ENCODE measurements around the gene NLRC5.
A peak's percentile ranks its signal among the peaks of the same experiment; 100 is the strongest.

Gene NLRC5, protein sequence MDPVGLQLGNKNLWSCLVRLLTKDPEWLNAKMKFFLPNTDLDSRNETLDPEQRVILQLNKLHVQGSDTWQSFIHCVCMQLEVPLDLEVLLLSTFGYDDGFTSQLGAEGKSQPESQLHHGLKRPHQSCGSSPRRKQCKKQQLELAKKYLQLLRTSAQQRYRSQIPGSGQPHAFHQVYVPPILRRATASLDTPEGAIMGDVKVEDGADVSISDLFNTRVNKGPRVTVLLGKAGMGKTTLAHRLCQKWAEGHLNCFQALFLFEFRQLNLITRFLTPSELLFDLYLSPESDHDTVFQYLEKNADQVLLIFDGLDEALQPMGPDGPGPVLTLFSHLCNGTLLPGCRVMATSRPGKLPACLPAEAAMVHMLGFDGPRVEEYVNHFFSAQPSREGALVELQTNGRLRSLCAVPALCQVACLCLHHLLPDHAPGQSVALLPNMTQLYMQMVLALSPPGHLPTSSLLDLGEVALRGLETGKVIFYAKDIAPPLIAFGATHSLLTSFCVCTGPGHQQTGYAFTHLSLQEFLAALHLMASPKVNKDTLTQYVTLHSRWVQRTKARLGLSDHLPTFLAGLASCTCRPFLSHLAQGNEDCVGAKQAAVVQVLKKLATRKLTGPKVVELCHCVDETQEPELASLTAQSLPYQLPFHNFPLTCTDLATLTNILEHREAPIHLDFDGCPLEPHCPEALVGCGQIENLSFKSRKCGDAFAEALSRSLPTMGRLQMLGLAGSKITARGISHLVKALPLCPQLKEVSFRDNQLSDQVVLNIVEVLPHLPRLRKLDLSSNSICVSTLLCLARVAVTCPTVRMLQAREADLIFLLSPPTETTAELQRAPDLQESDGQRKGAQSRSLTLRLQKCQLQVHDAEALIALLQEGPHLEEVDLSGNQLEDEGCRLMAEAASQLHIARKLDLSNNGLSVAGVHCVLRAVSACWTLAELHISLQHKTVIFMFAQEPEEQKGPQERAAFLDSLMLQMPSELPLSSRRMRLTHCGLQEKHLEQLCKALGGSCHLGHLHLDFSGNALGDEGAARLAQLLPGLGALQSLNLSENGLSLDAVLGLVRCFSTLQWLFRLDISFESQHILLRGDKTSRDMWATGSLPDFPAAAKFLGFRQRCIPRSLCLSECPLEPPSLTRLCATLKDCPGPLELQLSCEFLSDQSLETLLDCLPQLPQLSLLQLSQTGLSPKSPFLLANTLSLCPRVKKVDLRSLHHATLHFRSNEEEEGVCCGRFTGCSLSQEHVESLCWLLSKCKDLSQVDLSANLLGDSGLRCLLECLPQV (N-terminal part only)

DNA sequence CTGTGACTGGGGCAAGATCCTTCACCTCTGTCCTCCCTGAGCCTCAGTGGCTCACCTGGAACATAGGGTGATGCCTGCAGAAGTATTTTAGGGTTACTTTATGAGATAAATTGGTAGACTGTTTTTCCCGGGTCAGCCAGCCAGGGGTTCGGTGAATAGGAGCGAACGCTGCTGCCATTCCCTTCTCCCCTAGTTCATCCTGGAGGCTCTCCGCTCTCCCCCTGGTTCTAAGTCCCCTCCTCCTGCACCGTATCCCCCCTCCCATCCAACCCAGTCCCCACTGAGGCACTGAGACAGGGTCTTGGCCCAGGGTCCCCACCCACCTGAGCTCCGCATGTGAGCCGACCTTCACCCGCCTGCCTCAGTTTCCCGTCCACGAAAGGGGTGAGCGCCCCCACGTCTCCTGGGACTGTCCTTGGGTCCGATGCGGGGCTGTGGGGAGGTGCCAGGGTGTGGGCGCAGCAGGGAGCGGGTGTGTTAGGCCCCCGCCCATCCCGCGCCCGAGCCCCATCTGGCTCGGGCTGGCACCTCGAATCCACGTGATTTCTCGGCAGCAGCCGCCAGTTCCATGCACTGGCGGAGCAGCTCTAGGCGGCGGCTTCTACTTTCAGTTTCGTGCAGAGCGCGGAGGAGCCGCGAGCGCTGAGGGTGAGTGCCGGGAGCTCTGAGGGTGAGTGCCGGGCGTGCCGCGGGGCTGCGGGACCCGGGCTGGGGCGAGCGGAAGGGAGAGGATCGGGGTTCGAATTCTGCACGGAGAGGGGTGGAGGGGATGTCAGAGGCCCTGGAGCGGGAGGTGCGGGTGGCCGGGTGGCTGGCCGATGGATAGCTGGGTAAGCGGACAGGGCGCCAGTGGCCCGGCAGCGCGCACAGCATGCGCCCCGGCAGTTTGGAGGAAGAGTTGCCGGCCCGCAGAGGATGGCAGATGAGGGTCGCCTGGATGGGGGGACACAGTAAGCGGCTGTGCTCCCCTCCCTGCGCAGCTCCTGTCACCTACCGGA is at the start of gene NLRC5:
Gene NLRC5, plus strand, starts transcription at position 610 of the 998 bp plus-strand sequence. CDS start 31,156 bp downstream, outside the sequence.
- no peak for DNase-seq

DNA sequence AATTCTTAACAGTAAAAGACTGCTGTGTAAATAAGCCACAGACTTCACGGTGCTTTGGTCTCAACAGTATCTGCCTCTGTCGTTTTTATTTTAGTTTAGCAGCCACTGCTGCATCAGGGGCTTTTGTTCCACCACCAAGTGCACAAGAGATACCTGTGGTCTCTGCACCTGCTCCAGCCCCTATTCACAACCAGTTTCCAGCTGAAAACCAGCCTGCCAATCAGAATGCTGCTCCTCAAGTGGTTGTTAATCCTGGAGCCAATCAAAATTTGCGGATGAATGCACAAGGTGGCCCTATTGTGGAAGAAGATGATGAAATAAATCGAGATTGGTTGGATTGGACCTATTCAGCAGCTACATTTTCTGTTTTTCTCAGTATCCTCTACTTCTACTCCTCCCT is 49.6 kb upstream of the NLRC5 start:
- DNase-seq = peak; percentile 78

DNA sequence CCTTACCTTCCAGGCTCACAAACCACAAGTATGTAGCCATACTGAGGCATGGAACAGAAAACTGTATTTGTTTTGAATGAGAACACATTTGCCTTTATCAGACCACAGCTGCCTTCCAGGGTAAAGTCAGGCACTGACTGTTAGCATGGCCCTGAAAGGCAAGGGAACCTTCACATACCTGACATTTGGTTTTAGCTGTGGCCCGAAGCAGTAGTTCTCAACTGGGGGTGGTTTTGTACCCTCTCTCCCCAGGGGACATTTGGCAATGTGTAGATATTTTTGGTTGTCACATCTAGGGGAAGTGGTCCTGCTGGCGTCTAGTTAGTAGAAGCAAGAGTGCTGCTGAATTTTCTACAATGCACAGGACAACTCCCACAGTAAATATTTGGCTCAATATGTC is 48.3 kb upstream of the NLRC5 start:
- no peak for DNase-seq

DNA sequence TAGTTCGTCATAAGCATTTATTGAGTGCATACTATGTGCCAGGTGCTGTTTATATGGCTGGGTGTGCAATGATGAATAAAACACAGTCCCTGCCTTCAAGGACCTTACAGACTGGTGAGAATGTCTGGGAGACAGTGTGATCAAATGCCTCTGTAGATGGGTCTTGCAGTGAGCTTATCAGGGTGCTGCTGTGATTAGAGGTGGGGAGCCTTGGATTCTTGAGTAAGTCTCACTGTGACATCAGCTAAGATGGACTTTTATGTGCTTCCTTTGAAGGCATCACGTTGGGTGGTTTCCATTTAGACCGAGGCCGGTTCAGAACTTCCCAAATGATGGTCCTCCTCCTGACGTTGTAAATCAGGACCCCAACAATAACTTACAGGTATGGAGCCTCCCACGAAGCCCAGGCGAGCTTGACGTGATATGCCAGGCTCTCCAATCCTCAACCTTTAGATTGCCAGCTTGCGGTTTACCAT is 47.5 kb upstream of the NLRC5 start:
- DNase-seq = no peak

DNA sequence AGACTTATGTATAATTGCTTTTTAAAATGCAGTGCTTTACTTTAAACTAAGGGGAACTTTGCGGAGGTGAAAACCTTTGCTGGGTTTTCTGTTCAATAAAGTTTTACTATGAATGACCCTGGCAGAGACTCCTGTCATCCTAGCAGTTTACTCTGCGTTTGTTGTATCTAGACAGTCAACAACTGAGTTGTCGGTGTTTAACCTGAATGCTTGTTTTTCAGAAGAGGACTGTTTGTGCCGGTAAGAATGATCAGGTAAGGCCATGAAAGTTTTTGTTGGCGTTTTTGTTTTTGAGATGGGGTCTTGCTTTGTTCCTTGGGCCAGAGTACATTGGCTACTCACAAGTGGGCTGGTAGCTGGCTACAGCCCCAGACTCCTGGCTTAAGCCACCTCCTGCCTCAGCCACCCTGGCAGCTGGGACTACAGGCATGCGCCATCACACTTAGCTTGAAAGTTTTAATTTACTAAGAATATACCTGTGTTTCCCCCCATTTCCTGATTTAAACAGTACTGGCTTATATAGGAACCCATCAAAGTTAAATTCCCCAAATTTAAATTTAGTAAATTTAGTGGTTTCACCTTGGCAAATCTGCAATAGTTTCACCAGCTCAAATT is 45.5 kb upstream of the NLRC5 start:
- DNase-seq = no peak

DNA sequence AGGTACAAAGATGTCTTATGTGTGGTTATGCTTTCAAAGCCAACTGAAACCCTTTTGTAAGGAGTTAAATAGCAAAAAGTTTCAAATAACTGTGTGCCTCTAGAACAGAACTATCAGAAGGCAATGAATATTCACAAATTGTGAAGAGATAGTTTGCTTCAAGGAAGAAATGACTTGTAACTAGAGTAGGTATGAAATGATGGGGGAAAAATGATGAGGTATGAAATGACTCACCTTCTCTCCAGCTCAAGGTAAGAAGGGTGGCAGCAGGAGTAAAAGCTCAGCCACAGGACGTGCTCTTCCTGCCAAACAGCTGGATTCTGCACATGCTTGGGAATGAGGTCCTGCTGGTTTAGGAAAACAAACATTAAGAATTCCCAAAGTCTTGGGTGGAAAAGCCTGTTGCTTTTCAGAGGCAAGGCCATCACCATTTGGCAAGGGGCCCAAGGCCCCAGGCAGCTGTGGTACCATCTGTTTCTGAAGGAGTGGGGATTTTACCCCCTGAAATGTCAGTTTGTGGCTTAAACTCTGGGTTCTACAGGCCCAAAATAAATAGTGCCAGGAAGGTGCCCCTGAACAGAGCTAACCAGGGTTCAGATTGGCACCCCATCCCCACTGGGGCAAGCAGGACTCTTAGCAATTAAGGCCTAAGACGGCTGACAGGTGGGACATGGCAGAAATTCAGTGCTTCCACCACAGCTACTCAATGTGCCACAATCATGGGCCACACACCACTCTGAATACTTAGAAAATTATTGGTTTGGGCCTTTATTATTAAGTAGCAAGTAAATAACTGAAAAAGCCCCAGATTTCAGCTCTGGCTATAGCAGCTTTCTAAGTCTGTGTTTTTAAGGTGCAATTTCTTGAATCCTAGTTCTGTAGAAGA is 44.2 kb upstream of the NLRC5 start:
- no peak for DNase-seq

DNA sequence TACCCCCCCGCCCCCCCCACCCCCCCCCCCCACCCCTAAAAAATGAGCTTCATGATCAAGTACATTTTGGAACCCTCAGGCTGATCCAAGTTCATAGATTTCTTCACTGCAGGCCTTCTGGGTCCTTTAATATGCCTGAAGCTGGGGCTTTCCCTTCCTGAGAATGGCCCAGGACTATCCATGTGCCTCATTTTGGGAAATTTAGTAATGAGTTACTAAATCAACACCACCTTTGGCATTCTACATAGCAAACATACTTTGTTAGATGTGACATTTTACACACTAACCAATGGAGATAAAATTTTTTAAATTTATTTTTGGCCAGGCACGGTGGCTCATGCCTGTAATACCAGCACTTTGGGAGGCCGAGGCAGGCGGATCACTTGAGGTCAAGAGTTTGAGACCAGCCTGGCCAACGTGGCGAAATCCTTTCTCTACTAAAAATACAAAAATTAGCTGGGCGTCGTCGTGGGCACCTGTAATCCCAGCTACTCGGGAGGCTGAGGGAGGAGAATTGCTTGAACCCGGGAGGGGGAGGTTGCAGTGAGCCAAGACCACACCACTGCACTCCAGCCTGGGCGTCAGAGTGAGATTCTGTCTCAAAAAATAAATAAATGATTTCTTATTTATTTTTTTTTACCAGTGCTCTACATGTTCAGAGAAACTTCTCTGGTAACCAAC is 43.4 kb upstream of the NLRC5 start:
- DNase-seq = no peak

DNA sequence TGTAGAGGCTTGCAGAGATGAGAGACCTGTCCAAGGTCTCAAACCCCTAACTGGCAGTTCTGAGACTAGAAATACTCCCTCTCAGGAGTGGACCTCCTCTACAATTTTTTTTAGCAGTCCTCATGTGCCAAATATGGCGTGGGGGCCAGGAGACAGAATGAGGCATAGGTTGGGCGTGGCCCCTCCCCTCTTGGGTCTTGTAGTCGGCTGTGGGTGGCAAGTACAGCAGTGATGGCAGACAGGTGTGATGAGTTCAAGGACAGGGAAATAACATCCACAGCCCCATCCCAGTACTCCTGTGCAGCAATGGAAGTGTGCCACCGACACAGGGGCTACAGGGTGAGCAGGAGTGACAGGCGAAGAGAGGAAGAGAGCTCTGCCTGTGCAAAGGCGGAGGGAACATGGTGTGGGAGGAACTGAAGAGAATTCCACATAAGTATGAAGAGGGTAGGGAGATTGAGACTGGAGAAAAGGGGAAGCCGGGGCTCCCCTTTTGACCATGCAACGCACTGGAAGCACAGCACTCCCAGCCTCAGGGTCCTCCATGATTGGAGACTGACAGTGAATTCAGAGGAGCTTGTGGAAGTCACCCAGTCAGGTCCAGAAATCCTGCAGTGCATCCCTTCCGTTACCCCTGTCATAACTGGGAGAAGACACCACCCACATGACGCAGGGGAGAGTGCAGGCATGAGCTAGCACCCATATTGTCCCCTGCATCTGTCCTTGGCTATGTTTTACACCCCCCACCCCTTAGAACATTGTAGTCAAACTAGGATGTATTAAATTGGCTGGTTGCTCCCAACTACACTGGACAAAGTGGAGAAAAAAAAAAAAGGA is 42.4 kb upstream of the NLRC5 start:
- DNase-seq = no peak

DNA sequence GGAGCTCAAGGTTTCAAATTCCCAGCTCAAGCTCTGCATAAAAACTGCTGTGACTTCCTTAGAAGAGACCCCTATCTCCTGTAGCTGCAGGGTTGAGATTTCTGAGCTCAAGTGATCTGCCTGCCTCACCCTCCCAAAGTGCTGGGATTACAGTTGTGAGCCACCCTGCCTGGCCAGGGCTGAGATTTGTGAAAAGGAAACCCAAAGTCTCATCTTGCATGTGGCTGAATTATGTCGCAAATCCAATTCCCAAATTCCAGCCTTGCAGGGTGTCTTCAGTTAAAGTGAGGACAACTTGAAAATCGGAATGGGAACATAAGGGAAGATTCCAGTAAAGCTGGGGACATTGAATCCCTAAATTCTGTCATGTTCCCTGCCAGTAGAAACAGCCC is 41.8 kb upstream of the NLRC5 start:
- DNase-seq = no peak

DNA sequence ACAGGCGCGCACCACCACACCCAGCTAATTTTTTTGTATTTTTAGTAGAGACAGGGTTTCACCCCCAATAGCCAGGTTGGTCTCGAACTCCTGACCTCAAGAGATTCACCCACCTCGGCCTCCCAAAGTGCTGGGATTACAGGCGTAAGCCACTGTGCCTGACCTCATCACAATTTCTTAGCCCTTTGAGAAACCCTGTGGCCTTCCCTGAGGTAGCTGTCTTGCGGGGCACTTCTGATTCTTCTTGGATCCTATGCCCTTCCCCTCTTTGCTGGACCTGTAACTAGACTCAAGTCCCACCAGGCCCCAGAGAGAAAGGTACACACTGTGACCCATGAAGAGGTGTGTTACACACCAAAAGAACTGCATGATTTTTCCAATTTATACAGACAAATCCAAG is 41.1 kb upstream of the NLRC5 start:
- no peak for DNase-seq

DNA sequence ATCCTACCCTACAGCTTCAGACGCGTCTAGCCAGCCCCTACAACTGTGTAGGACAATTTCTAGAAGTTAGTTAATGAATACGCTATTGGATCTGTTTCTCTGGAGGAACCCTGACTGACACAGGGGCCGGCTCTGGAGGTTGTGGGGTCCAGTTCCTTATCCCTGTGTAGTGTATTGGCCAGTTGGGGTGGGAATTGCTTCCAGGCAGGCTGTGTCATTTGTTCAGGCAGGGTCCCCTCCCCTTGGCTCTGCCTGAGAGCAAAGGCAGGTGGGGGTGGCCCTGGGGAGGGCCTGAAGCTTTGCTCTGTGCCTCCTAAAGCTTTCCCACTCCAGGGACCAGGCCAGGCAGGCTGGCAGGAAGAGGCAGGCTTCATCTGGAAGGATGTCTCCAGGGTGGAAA is 39.3 kb upstream of the NLRC5 start:
- no peak for DNase-seq

DNA sequence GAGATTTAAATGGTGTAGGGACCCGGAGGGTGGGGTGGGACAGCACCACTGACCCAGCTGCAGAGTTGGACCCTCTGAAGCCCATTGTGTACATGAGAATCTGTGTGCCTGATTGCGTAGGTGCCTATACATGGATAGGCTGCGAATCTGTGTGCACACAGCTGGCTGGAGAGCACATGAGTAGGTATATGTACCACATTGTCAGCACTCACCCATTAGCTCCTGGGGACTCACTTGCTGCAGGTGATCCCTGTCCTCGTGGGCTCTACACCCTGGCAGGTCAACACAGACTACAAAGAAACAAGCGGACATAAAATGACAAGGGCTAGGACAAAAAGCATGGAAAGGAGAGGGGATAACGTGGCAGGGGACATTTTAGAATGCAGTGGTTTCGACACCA is 38.9 kb upstream of the NLRC5 start:
- DNase-seq = no peak

DNA sequence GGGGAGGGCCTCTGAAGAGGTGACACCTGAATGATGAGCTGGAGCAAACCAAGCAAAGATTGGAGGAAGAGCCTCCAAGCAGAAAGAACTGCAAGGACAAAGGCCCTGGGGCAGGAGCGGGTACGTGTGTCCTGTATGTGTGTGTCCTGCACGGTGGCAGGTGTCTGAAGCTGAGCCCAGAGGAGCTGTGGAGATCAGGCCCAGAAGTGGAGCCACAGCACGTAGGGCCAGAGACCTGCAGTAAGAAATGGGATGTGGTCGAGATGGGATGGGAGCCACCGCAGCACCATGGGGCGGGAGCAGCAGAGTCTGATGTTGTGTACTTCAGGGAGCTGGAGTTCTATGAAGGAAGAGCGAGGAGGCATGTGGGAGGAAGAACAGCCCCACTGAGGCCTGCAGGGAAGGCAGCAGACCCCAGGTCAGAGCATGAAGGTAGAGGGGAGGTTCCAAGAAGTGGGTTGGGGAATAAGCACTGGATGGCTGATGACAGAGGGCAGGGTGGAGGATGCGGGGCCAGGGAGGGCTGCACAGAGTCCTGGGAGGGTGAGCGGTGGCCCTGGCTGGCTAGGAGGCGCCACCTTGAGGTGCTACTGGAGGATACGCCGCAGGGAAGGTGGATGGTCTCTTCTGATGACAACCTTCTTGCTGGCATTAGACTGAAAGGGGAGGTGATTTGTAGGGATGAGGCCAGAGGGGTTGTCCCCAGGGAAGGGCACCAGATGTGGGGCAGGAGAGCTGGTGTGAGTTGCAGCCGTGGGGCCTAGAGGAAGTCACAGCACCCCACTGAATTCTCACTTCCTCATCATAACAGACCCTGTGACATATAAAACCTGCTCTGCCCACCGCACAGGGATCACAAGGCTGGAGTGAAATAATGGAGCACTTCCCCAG is 38.2 kb upstream of the NLRC5 start:
- DNase-seq = no peak

DNA sequence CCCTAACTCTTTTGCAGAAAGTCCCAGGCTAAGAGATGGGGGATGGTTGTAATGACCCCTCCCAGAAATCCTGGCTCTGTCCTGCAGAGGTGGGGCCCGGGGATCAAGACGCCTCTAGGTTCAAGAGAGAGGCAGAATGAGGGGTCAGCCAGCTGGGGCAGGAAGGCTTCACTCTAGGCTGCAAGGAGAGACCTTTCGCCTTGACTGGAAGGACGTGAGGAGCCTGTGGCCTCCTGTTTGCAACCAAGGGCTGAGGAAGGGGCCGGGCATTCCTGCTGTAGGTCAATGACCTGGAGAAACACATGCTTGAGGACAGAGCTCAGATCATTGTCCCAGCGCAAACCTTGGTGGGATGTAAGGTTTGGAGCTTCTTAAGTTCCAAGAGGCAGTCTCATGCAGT is 36.4 kb upstream of the NLRC5 start:
- no peak for DNase-seq

DNA sequence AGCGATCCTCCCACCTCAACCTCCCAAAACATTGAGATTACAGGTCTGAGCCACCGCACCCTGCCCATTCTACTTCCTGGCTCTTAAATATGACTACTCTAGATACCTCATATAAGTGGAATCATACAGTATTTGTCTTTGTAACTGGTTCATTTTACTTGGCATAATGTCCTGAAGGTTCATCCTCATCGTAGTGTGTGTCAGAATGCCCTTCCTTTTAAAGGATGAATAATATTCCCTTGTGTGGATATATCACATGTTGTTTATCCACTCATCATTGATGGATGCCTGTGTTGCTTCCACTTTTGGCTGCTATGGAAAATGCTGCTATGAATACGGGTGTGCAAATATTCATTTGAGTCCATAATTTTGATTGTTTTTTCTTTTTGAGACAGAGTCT is 33.3 kb upstream of the NLRC5 start:
- DNase-seq = no peak

DNA sequence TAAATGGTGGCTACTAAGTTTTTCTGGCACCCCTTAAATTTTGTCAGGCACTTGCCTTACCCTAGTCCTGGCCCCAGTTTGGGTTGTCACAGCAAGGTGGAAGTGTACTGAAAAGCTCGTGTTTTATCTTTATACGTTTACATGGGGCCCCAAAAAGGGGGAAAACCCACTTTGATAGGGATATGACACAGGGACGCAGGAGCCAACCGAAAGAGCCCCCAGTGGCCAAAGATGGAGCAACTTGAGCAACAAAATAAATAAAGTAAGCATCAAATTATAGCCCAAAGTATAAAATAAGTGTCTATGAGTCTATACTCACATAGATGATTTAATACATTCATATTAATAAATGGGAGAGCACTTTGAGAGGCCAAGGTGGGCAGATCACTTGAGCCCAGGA is 32.6 kb upstream of the NLRC5 start:
- DNase-seq = no peak

DNA sequence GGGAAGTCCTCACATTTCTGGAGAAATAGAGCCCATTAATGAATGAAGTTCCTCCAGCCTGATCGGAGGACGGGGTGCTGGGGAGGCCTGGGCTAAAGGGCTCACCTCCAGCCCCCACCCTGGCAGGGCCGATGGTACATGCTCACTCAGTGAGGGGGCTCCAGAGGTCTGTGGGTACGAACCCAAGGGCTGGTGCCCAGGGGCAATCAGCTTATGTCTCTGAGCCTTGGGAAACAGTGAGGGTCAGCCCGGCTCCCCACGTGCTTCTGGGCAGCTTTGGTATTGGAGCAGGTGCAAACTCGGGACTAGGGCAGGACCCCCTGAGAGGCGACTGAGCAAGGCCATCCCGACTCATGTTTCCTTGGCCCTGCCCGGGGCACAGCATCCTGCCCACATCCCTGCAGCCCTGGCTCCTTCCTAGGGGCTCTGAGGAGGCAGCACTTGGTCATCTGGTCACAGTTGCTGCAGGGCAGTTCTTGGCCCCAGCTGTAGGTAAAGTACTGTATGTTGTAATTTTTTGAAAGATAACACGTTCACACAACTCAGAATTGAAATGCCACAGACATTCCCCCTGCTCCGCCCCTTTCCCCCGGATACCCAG is 28.6 kb upstream of the NLRC5 start:
- DNase-seq = no peak
